DOHH2 (cell line): ENCODE data around the gene C11orf91.

Experiments
- CTCF ChIP-seq: fragments of 200-600 bp; sonication (generic); IDR thresholded peaks from one replicate; pipeline ENCODE4 v1.5.1; 2014; ENCODE audit warnings: antibody characterized with exemption, mild to moderate bottlenecking, low read depth, low read length; ENCODE audit not compliant: poor library complexity, severe bottlenecking
- EZH2phosphoT487 ChIP-seq: fragments of 200-600 bp; sonication (generic); IDR thresholded peaks from 2 replicates; pipeline ENCODE4 v1.6.1; 2017; ENCODE audit warnings: borderline replicate concordance, mild to moderate bottlenecking, antibody characterized with exemption, low read length, moderate library complexity, mixed read lengths

- TF ChIP-seq CTCF (no peak), EZH2phosphoT487 (no peak)
These were observed 31.6 kb downstream of the C11orf91 start for GRCh38 chr11:33668951-33669596.
